Keratinocyte (primary cell): ENCODE data around the gene EMC10. TPM values are rescaled to one million over a fixed set of nuclear protein-coding genes. Genes with fewer than 3 reads are reported as not detected.

Experiments used
- DNase-seq: peaks from one replicate; pipeline ENCODE4 v3.0.0-alpha.2; 2011; ENCODE audit warnings: low read depth, missing footprints, low spot score
- FAIRE-seq: peaks from 2 replicates; lab custom pipeline; 2011; peaks lifted over from hg19 to GRCh38; lab: Jason Lieb, UNC
- H2AFZ ChIP-seq: 2 replicates; pipeline ENCODE4 v1.6.0; 2012; ENCODE audit warnings: low read length, control low read depth, inconsistent platforms; ENCODE audit not compliant: control insufficient read depth
- H3K27ac ChIP-seq: 2 replicates; pipeline ENCODE4 v1.5.1; 2011; ENCODE audit warnings: low read length; ENCODE audit not compliant: control insufficient read depth, insufficient read depth
- H3K27me3 ChIP-seq: 3 replicates; pipeline ENCODE4 v1.6.0; 2011; ENCODE audit warnings: low read length; ENCODE audit not compliant: control insufficient read depth, insufficient read depth; ENCODE audit errors: extremely low read depth
- H3K36me3 ChIP-seq, 2 experiments: 2 replicates in 1 of 2; 3 replicates in 1 of 2; pipeline ENCODE4 v1.5.1; 2011; ENCODE audit warnings: low read length in 2 of 2, mild to moderate bottlenecking in 1 of 2; ENCODE audit not compliant: control insufficient read depth in 2 of 2, insufficient read depth in 2 of 2; ENCODE audit errors: extremely low read depth in 1 of 2
- H3K4me1 ChIP-seq: 3 replicates; pipeline ENCODE4 v1.5.1; 2011; ENCODE audit warnings: low read length; ENCODE audit not compliant: control insufficient read depth, insufficient read depth; ENCODE audit errors: extremely low read depth
- H3K4me2 ChIP-seq: 3 replicates; pipeline ENCODE4 v1.6.0; 2011; ENCODE audit warnings: low read depth, low read length; ENCODE audit not compliant: control insufficient read depth, insufficient read depth; ENCODE audit errors: extremely low read depth
- H3K4me3 ChIP-seq, 3 experiments: fragments of 200-600 bp in 1 of 3; sonication (generic) in 1 of 3; 2 replicates in 2 of 3; 3 replicates in 1 of 3; pipeline ENCODE4 v1.5.1; 2011 to 2016; ENCODE audit warnings: low read length in 3 of 3, mild to moderate bottlenecking in 3 of 3, control low read depth in 2 of 3, inconsistent platforms in 1 of 3, low read depth in 1 of 3, mixed read lengths in 1 of 3, mixed run types in 1 of 3, moderate library complexity in 1 of 3; ENCODE audit not compliant: control insufficient read depth in 2 of 3, insufficient read depth in 2 of 3; ENCODE audit errors: extremely low read depth in 1 of 3
- H3K79me2 ChIP-seq: 2 replicates; pipeline ENCODE4 v1.6.0; 2012; ENCODE audit warnings: low read length; ENCODE audit not compliant: control insufficient read depth, insufficient read depth
- H3K9ac ChIP-seq: 3 replicates; pipeline ENCODE4 v1.6.0; 2011; ENCODE audit warnings: low read length; ENCODE audit not compliant: control insufficient read depth, insufficient read depth; ENCODE audit errors: extremely low read depth
- H3K9me1 ChIP-seq: 3 replicates; pipeline ENCODE4 v1.6.0; 2011; ENCODE audit warnings: low read length; ENCODE audit not compliant: control insufficient read depth, insufficient read depth; ENCODE audit errors: extremely low read depth
- H3K9me3 ChIP-seq: 2 replicates; pipeline ENCODE4 v1.5.1; 2012; ENCODE audit warnings: low read depth, low read length; ENCODE audit not compliant: control insufficient read depth
- H4K20me1 ChIP-seq: 3 replicates; pipeline ENCODE4 v1.6.0; 2011; ENCODE audit warnings: low read length; ENCODE audit not compliant: control insufficient read depth, insufficient read depth; ENCODE audit errors: extremely low read depth
- CTCF ChIP-seq, 3 experiments: IDR thresholded peaks in 1 of 3; conservative IDR thresholded peaks in 1 of 3; optimal IDR thresholded peaks in 1 of 3; 2 replicates in 2 of 3; 3 replicates in 1 of 3; pipeline versions ENCODE3 to v1.5.1; 2011; ENCODE audit warnings: low read length in 3 of 3, mild to moderate bottlenecking in 3 of 3, moderate library complexity in 2 of 3, control low read depth in 1 of 3, inconsistent platforms in 1 of 3; ENCODE audit not compliant: insufficient read depth in 2 of 3; ENCODE audit errors: extremely low read depth in 1 of 3
- EZH2 ChIP-seq: IDR thresholded peaks from one replicate; pipeline ENCODE4 v1.6.1; 2012; ENCODE audit warnings: inconsistent platforms, mild to moderate bottlenecking, low read length, moderate library complexity
- dilution Hi-C: fragments of 300-500 bp; cut with MboI; formaldehyde crosslinking; loops from one replicate; pipeline ENCODE4 v1.7.0; 2020; ENCODE audit warnings: low sequenced_read_pairs; ENCODE audit not compliant: extremely low pct_ligation_motif_present
- polyA plus RNA-seq, 5 experiments: library from polyadenylated mRNA; depleted of rRNA in 3 of 5; stranded (reverse) in 3 of 5; stranded (forward) in 1 of 5; unstranded in 1 of 5; fragments of >200 nt; gene quantifications; 1 replicate in 1 of 5; 2 replicates in 3 of 5; 3 replicates in 1 of 5; pipeline versions ENCODE4 v1.2.1 to v1.2.3, GENCODE V29; 2011 to 2012; ENCODE audit warnings: missing spikeins in 2 of 5, low read depth in 1 of 5, low replicate concordance in 1 of 5

EMC10 gene
- polyA plus RNA-seq, 1 donor (not counting 4 experiments of a cell fraction or from before 2014, with no cell fraction given), result 26.7 TPM

- Histone ChIP-seq H3K27me3 (peaks cover 2% of the 10 kb centered on the region), H3K4me3 (no peak overlapping the region), H2AFZ (no peak overlapping the region), H3K4me2 (no peak overlapping the region), H3K4me1 (no peaks in the 10 kb centered on the region), H3K36me3 (no peaks in the 10 kb centered on the region), H3K9ac (no peak overlapping the region), H4K20me1 (no peaks in the 10 kb centered on the region), H3K9me1 (no peaks in the 10 kb centered on the region), H3K79me2 (no peaks in the 10 kb centered on the region), H3K27ac (no peak overlapping the region), H3K9me3 (no peaks in the 10 kb centered on the region)
- dilution Hi-C loops, result no loop called here
- peak; percentile 83 to 91 (median 84) for TF ChIP-seq CTCF (optimal IDR thresholded peaks at IDR 0.05 in 1 of 3, IDR thresholded peaks at IDR 0.05 in 1 of 3, conservative IDR thresholded peaks at IDR 0.05 in 1 of 3; ENCODE audit: extremely low read depth in 1 of 3, insufficient read depth in 2 of 3, low read length in 3 of 3)
- TF ChIP-seq EZH2, result no peak
- FAIRE-seq, result no peak
- no peak for DNase-seq
These were observed 15.0 kb upstream of the EMC10 start for GRCh38 chr19:50461066-50461875.

GRCh38 chr19:50462970-50463369, 13.3 kb upstream of the EMC10 start:
- no peaks in the 10 kb centered on the region for H4K20me1 ChIP-seq
- dilution Hi-C loops, result no loop called here
- H3K9me1 ChIP-seq, result no peaks in the 10 kb centered on the region
- peaks cover 11% of the 10 kb centered on the region for H3K27me3 ChIP-seq
- no peak overlapping the region for H3K4me2 ChIP-seq
- H3K9ac ChIP-seq, result no peak overlapping the region
- H3K27ac ChIP-seq, result no peak overlapping the region
- TF ChIP-seq CTCF (optimal IDR thresholded peaks at IDR 0.05 in 1 of 3, IDR thresholded peaks at IDR 0.05 in 1 of 3, conservative IDR thresholded peaks at IDR 0.05 in 1 of 3; ENCODE audit: extremely low read depth in 1 of 3, insufficient read depth in 2 of 3, low read length in 3 of 3), result no peak
- TF ChIP-seq EZH2, result no peak
- H2AFZ ChIP-seq, result no peak overlapping the region
- FAIRE-seq, result no peak
- no peaks in the 10 kb centered on the region for H3K36me3 ChIP-seq
- no peaks in the 10 kb centered on the region for H3K9me3 ChIP-seq
- no peak overlapping the region for H3K4me3 ChIP-seq
- H3K4me1 ChIP-seq, result no peaks in the 10 kb centered on the region
- H3K79me2 ChIP-seq, result no peaks in the 10 kb centered on the region
- no peak for DNase-seq
